H9 (cell line): ENCODE measurements around the gene RWDD1. TPM values are rescaled to one million over a fixed set of nuclear protein-coding genes. Genes with fewer than 3 reads are reported as not detected.

Experiments used
- DNase-seq: peaks from one replicate; pipeline ENCODE4 v3.0.0-alpha.2; 2017
- H2AFZ ChIP-seq: one replicate; pipeline ENCODE4 v1.6.1; 2013; ENCODE audit warnings: mild to moderate bottlenecking, low read length, control low read depth, moderate library complexity
- H2AK5ac ChIP-seq: 2 replicates; pipeline ENCODE4 v1.6.1; 2013; ENCODE audit warnings: low read length, control low read depth, mixed read lengths; ENCODE audit not compliant: insufficient read length
- H2BK120ac ChIP-seq: one replicate; pipeline ENCODE4 v1.6.1; 2013; ENCODE audit warnings: low read depth, mild to moderate bottlenecking, low read length, control low read depth, inconsistent platforms; ENCODE audit not compliant: poor library complexity, severe bottlenecking
- H2BK12ac ChIP-seq: 2 replicates; pipeline ENCODE4 v1.6.1; 2013; ENCODE audit warnings: low read length, control low read depth, mixed read lengths, low read depth; ENCODE audit not compliant: insufficient read length
- H2BK15ac ChIP-seq: 2 replicates; pipeline ENCODE4 v1.6.1; 2013; ENCODE audit warnings: low read depth, low read length, control low read depth
- H2BK20ac ChIP-seq: one replicate; pipeline ENCODE4 v1.6.1; 2013; ENCODE audit warnings: low read depth, mild to moderate bottlenecking, low read length, control low read depth, inconsistent platforms; ENCODE audit not compliant: poor library complexity, severe bottlenecking
- H2BK5ac ChIP-seq: 2 replicates; pipeline ENCODE4 v1.6.1; 2013; ENCODE audit warnings: low read length, control low read depth, mixed read lengths; ENCODE audit not compliant: insufficient read length
- H3K14ac ChIP-seq: 2 replicates; pipeline ENCODE4 v1.6.1; 2013; ENCODE audit warnings: low read length, control low read depth; ENCODE audit not compliant: insufficient read depth
- H3K18ac ChIP-seq: 2 replicates; pipeline ENCODE4 v1.6.1; 2013; ENCODE audit warnings: low read depth, mild to moderate bottlenecking, mixed read lengths, low read length, control low read depth; ENCODE audit not compliant: insufficient read length
- H3K23ac ChIP-seq: 2 replicates; pipeline ENCODE4 v1.6.1; 2013; ENCODE audit warnings: low read length, control low read depth, mixed read lengths, low read depth; ENCODE audit not compliant: insufficient read length
- H3K23me2 ChIP-seq: 2 replicates; pipeline ENCODE4 v1.6.1; 2013; ENCODE audit warnings: low read depth, mild to moderate bottlenecking, mixed read lengths, low read length, control low read depth; ENCODE audit not compliant: insufficient read length, poor library complexity, severe bottlenecking
- H3K27ac ChIP-seq: 2 replicates; pipeline ENCODE4 v1.5.1; 2013; ENCODE audit warnings: low read length, control low read depth, mixed read lengths, low read depth; ENCODE audit not compliant: insufficient read length
- H3K27me3 ChIP-seq: 2 replicates; pipeline ENCODE4 v1.6.1; 2013; ENCODE audit warnings: low read length, control low read depth, inconsistent platforms; ENCODE audit not compliant: insufficient read depth
- H3K4ac ChIP-seq: 2 replicates; pipeline ENCODE4 v1.6.1; 2013; ENCODE audit warnings: low read depth, mild to moderate bottlenecking, control low read depth, inconsistent platforms, low read length, moderate library complexity
- H3K4me1 ChIP-seq: 2 replicates; pipeline ENCODE4 v1.6.1; 2013; ENCODE audit warnings: low read length, control low read depth, inconsistent platforms; ENCODE audit not compliant: insufficient read depth
- H3K4me2 ChIP-seq: 2 replicates; pipeline ENCODE4 v1.6.1; 2013; ENCODE audit warnings: low read length, control low read depth, mixed read lengths; ENCODE audit not compliant: insufficient read length, insufficient read depth
- H3K56ac ChIP-seq: 2 replicates; pipeline ENCODE4 v1.6.1; 2013; ENCODE audit warnings: low read depth, mild to moderate bottlenecking, mixed read lengths, low read length, control low read depth; ENCODE audit not compliant: insufficient read length
- H3K79me1 ChIP-seq: 2 replicates; pipeline ENCODE4 v1.6.1; 2013; ENCODE audit warnings: low read depth, mild to moderate bottlenecking, moderate library complexity, low read length, control low read depth, inconsistent platforms; ENCODE audit not compliant: insufficient read depth, poor library complexity, severe bottlenecking
- H3K79me2 ChIP-seq: 2 replicates; pipeline ENCODE4 v1.6.1; 2013; ENCODE audit warnings: low read length, control low read depth, inconsistent platforms; ENCODE audit not compliant: insufficient read depth
- H3K9ac ChIP-seq: 2 replicates; pipeline ENCODE4 v1.6.1; 2013; ENCODE audit warnings: low read length, control low read depth, mixed read lengths; ENCODE audit not compliant: insufficient read length; ENCODE audit errors: extremely low read depth
- H3K9me3 ChIP-seq: one replicate; pipeline ENCODE4 v1.6.1; 2013; ENCODE audit warnings: low read depth, low read length, inconsistent platforms; ENCODE audit not compliant: control insufficient read depth
- H3T11ph ChIP-seq: one replicate; pipeline ENCODE4 v1.6.1; 2013; ENCODE audit warnings: mild to moderate bottlenecking, low read length, control low read depth, inconsistent platforms
- H4K20me1 ChIP-seq: one replicate; pipeline ENCODE4 v1.6.1; 2013; ENCODE audit not compliant: control insufficient read depth, insufficient read length, insufficient read depth
- H4K5ac ChIP-seq: 2 replicates; pipeline ENCODE4 v1.6.1; 2013; ENCODE audit warnings: low read depth, mild to moderate bottlenecking, mixed read lengths, low read length, control low read depth; ENCODE audit not compliant: insufficient read length
- H4K8ac ChIP-seq: replicated peaks from 2 replicates; pipeline ENCODE4 v1.6.1; 2013; ENCODE audit warnings: low read length, control low read depth, mixed read lengths, low read depth; ENCODE audit not compliant: insufficient read length
- H4K91ac ChIP-seq: 2 replicates; pipeline ENCODE4 v1.6.1; 2013; ENCODE audit warnings: low read depth, mild to moderate bottlenecking, moderate library complexity, mixed read lengths, low read length, control low read depth; ENCODE audit not compliant: insufficient read length
- H3K27ac Mint-ChIP-seq, 3 experiments: 2 replicates in 2 of 3; 3 replicates in 1 of 3; pipeline ENCODE4 v1.8.0; 2020 to 2021; ENCODE audit warnings: mixed read lengths in 3 of 3, mild to moderate bottlenecking in 1 of 3, moderate library complexity in 1 of 3
- H3K27me3 Mint-ChIP-seq: 2 replicates; pipeline ENCODE4 v1.8.0; 2021; ENCODE audit warnings: low read depth, mild to moderate bottlenecking, moderate library complexity, mixed read lengths
- H3K36me3 Mint-ChIP-seq, 3 experiments: 2 replicates in 2 of 3; 3 replicates in 1 of 3; pipeline ENCODE4 v1.8.0; 2020 to 2021; ENCODE audit warnings: low read depth in 3 of 3, mixed read lengths in 3 of 3; ENCODE audit not compliant: insufficient read depth in 1 of 3
- H3K4me1 Mint-ChIP-seq, 2 experiments: 2 replicates each; pipeline ENCODE4 v1.8.0; 2020; ENCODE audit warnings: mixed read lengths in 2 of 2
- H3K4me3 Mint-ChIP-seq, 2 experiments: 2 replicates in 1 of 2; 3 replicates in 1 of 2; pipeline ENCODE4 v1.8.0; 2020 to 2021; ENCODE audit warnings: mild to moderate bottlenecking in 2 of 2, mixed read lengths in 2 of 2, moderate library complexity in 1 of 2
- H3K9me3 Mint-ChIP-seq, 2 experiments: 2 replicates in 1 of 2; 3 replicates in 1 of 2; pipeline ENCODE4 v1.8.0; 2020; ENCODE audit warnings: mild to moderate bottlenecking in 2 of 2, mixed read lengths in 2 of 2, moderate library complexity in 1 of 2
- WGBS: extraction: QIAGEN DNeasy Blood & Tissue Kit; methylation state at CpG from one replicate; pipeline ENCODE4 v1.1.7; 2013; ENCODE audit warnings: missing lambda C conversion rate, low lambda C conversion rate, mixed read lengths; ENCODE audit not compliant: insufficient read length; ENCODE audit errors: extremely low coverage; 5-methylcytosine and 5-hydroxymethylcytosine counted together
- total RNA-seq: library from RNA; stranded (reverse); gene quantifications from 2 replicates; pipeline ENCODE4 v1.2.1, GENCODE V29; 2021
- TF ChIP-seq, protein P1 (sequence below): fragments of 200-600 bp; sonication (generic); conservative IDR thresholded peaks from 3 replicates; pipeline ENCODE4 v1.8.0; 2021; ENCODE audit warnings: antibody characterized with exemption, mild to moderate bottlenecking

The RWDD1 gene
- total RNA-seq, 1 experiment from 2014 or later, result 42.0 TPM

GRCh38 chr6:116528133-116528532, 43.2 kb upstream of the RWDD1 start:
- Histone ChIP-seq H3K79me2 (no peaks in the 10 kb centered on the region), H2BK5ac (no peak overlapping the region), H3K9me3 (no peaks in the 10 kb centered on the region), H2BK15ac (no peak overlapping the region), H3K9ac (no peak overlapping the region), H4K5ac (no peak overlapping the region), H2BK12ac (no peak overlapping the region), H2AFZ (no peak overlapping the region), H3K27ac (no peak overlapping the region), H3K27me3 (no peaks in the 10 kb centered on the region), H2BK20ac (no peak overlapping the region), H3K56ac (no peak overlapping the region), H4K8ac (no peak overlapping the region), H3K4ac (no peak overlapping the region), H3K79me1 (no peaks in the 10 kb centered on the region), H4K91ac (no peak overlapping the region), H3K4me1 (peaks cover 8% of the 10 kb centered on the region; the same call in 1 of the 2 replicates), H3K14ac (no peak overlapping the region), H3K23me2 (no peaks in the 10 kb centered on the region), H2BK120ac (no peak overlapping the region), H3K18ac (no peak overlapping the region), H3T11ph (no peak overlapping the region), H4K20me1 (no peaks in the 10 kb centered on the region), H2AK5ac (no peak overlapping the region), H3K23ac (no peak overlapping the region), H3K4me2 (no peak overlapping the region)
- Mint-ChIP-seq H3K36me3 (no peaks in the 10 kb centered on the region), H3K4me3 (no peak overlapping the region), H3K27me3 (no peaks in the 10 kb centered on the region), H3K9me3 (no peaks in the 10 kb centered on the region), H3K4me1 (peaks cover 34 to 42% of the 10 kb centered on the region in 2 experiments), H3K27ac (no peak overlapping the region)
- DNase-seq, result no peak
- TF ChIP-seq, protein P1, sequence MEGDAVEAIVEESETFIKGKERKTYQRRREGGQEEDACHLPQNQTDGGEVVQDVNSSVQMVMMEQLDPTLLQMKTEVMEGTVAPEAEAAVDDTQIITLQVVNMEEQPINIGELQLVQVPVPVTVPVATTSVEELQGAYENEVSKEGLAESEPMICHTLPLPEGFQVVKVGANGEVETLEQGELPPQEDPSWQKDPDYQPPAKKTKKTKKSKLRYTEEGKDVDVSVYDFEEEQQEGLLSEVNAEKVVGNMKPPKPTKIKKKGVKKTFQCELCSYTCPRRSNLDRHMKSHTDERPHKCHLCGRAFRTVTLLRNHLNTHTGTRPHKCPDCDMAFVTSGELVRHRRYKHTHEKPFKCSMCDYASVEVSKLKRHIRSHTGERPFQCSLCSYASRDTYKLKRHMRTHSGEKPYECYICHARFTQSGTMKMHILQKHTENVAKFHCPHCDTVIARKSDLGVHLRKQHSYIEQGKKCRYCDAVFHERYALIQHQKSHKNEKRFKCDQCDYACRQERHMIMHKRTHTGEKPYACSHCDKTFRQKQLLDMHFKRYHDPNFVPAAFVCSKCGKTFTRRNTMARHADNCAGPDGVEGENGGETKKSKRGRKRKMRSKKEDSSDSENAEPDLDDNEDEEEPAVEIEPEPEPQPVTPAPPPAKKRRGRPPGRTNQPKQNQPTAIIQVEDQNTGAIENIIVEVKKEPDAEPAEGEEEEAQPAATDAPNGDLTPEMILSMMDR, result no peak
- WGBS, result no CpG with 5 or more reads among the region's 1 CpG
